HEK293T (cell line): ENCODE results near the gene SLC8B1.

Source experiments
- CTCF ChIA-PET: fragments of 350-600 bp; formaldehyde crosslinking; extraction: SDS; loops from one replicate; lab custom pipeline; 2021; ENCODE audit warnings: antibody characterized with exemption, inconsistent platforms; lab: Yijun Ruan, JAX
- POLR2A ChIA-PET: fragments of 350-600 bp; formaldehyde crosslinking; extraction: SDS; loops from one replicate; lab custom pipeline; 2020; ENCODE audit warnings: antibody characterized with exemption, inconsistent platforms; lab: Yijun Ruan, JAX
- DNase-seq: peaks from one replicate; pipeline ENCODE4 v3.0.0; 2012; ENCODE audit warnings: mixed read lengths; ENCODE audit errors: extremely low spot score
- FOXK2 ChIP-seq: fragments of 450-650 bp; IDR thresholded peaks from 2 replicates; pipeline ENCODE4 v1.6.1; 2016; ENCODE audit warnings: mild to moderate bottlenecking
- NFRKB ChIP-seq: fragments of 450-650 bp; IDR thresholded peaks from 2 replicates; pipeline ENCODE4 v1.6.1; 2016; ENCODE audit warnings: mild to moderate bottlenecking, moderate library complexity

Gene SLC8B1

GRCh38 chr12:113248842-113249435 is 86.0 kb downstream of the SLC8B1 start:
- TF ChIP-seq FOXK2 = no peak
- no peak for TF ChIP-seq NFRKB
- POLR2A ChIA-PET = no interaction called here
- no peak for DNase-seq
- CTCF ChIA-PET = no interaction called here
